Neutrophil (primary cell): ENCODE results near the gene PLCB3.
A peak's percentile ranks its signal among the peaks of the same experiment; 100 is the strongest.

Source experiments
- H3K27ac ChIP-seq: fragments of 200-600 bp; sonication (generic); 2 replicates; pipeline ENCODE4 v1.5.1; 2016; ENCODE audit warnings: mild to moderate bottlenecking, moderate library complexity
- H3K27me3 ChIP-seq: fragments of 200-600 bp; sonication (generic); 2 replicates; pipeline ENCODE4 v1.6.0; 2016; ENCODE audit warnings: mild to moderate bottlenecking
- H3K36me3 ChIP-seq: fragments of 200-600 bp; sonication (generic); 2 replicates; pipeline ENCODE4 v1.5.1; 2017
- H3K4me1 ChIP-seq, 2 experiments: fragments of 200-600 bp in 1 of 2; sonication (generic) in 1 of 2; 1 replicate in 1 of 2; 2 replicates in 1 of 2; pipeline versions ENCODE4 v1.5.1 to v1.6.1; 2013 to 2016; ENCODE audit warnings: low read depth in 1 of 2, low read length in 1 of 2, mild to moderate bottlenecking in 1 of 2, moderate library complexity in 1 of 2; ENCODE audit not compliant: control insufficient read depth in 1 of 2, insufficient read depth in 1 of 2
- H3K4me3 ChIP-seq, 2 experiments: fragments of 200-600 bp in 1 of 2; sonication (generic) in 1 of 2; 1 replicate in 1 of 2; 2 replicates in 1 of 2; pipeline ENCODE4 v1.5.1; 2013 to 2016; ENCODE audit warnings: low read depth in 1 of 2, low read length in 1 of 2, mild to moderate bottlenecking in 1 of 2, moderate library complexity in 1 of 2
- H3K9me3 ChIP-seq: fragments of 200-600 bp; sonication (generic); 2 replicates; pipeline ENCODE4 v1.5.1; 2016
- TF ChIP-seq, protein P1 (sequence below): fragments of 200-600 bp; sonication (generic); IDR thresholded peaks from 2 replicates; pipeline ENCODE4 v1.5.1; 2016; ENCODE audit warnings: antibody characterized with exemption

Gene PLCB3

DNA sequence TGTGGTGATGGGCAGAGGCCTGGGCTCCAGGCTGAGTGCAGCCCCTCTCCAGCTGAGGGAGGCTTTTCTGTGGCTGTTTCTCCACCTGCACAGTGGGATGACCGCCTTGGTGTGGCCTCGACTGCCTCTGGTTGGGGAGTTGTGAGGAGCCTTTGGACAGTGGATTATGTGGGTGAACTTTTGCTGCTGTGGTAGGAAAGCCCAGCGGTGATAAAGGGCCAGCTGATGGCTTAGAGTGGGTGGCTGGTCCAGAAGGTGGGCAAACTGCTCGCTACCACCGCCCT lies 52.6 kb downstream of the PLCB3 start:
- Histone ChIP-seq H3K36me3 (peaks cover 13% of the 10 kb centered on the region), H3K9me3 (no peaks in the 10 kb centered on the region), H3K4me3 (peak overlapping the region; percentile 72 to 77), H3K27ac (peak overlapping the region; percentile 99), H3K27me3 (peaks cover 38% of the 10 kb centered on the region), H3K4me1 (peaks cover 46 to 57% of the 10 kb centered on the region in 2 experiments)
- TF ChIP-seq, protein P1, sequence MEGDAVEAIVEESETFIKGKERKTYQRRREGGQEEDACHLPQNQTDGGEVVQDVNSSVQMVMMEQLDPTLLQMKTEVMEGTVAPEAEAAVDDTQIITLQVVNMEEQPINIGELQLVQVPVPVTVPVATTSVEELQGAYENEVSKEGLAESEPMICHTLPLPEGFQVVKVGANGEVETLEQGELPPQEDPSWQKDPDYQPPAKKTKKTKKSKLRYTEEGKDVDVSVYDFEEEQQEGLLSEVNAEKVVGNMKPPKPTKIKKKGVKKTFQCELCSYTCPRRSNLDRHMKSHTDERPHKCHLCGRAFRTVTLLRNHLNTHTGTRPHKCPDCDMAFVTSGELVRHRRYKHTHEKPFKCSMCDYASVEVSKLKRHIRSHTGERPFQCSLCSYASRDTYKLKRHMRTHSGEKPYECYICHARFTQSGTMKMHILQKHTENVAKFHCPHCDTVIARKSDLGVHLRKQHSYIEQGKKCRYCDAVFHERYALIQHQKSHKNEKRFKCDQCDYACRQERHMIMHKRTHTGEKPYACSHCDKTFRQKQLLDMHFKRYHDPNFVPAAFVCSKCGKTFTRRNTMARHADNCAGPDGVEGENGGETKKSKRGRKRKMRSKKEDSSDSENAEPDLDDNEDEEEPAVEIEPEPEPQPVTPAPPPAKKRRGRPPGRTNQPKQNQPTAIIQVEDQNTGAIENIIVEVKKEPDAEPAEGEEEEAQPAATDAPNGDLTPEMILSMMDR, result no peak

DNA sequence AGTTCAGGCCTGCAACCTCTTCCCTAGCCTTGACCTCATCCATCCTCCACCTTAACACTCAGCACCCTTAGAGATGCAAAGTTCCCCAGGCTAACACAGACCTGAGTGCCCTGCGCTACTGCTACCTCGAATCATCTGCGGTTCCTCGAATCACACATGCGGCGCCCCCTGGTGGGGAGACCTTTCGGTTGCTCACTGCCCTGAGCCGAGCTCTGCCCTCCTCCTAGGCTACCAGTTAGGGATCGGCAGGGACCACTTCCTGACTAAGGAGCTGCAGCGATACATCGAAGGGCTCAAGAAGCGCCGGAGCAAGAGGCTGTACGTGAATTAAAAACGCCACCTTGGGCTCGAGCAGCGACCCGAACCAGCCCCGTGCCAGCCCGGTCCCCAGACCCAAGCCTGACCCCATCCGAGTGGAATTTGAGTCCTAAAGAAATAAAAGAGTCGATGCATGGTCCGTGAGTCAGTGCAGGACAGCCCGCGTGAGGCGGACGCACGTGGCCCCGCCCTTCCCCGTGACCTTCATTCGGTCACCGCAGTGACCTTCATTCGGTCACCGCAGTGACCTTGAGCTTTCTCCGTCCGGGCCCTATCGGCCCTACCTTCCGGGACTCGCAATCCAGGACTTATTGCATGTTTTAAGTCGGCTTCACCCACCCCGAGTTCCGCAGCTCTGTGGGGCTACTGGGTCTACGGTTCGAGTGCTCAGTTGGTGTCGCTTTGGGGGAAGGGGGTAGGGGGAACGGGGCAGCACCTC lies 53.2 kb downstream of the PLCB3 start:
- Histone ChIP-seq H3K27ac (peak overlapping the region; percentile 99), H3K4me1 (peaks cover 45 to 52% of the 10 kb centered on the region in 2 experiments), H3K36me3 (peaks cover 13% of the 10 kb centered on the region), H3K9me3 (no peaks in the 10 kb centered on the region), H3K4me3 (peak overlapping the region; percentile 72 to 77), H3K27me3 (peaks cover 33% of the 10 kb centered on the region)
- TF ChIP-seq, protein P1, result peak; percentile 78

DNA sequence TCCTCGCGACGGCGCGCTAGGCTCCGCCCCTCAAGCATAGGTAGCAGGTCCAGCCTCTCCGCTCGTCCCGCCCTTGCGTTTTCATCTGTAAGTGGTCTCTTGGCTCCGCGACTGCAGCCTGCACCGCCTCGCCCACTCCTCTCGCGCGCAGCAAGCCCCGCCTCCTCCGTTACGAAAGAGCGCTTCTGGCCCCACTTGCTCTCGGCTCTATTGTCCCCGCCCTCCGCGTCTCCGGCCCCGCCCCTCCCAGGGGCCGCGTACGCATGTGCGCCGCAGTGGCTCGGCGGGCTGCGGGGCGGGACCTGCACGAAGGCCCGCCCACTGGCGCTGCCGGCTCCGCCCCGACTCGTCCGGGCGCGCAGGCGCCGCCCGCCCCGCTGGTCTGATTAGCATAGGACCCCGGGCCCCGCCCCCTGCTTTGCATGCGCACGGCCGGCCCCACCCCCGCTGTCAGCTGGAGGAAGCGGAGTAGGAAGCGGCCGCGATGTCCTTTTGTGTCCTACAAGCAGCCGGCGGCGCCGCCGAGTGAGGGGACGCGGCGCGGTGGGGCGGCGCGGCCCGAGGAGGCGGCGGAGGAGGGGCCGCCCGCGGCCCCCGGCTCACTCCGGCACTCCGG lies 53.9 kb downstream of the PLCB3 start, which contains the start of gene ESRRA:
Gene ESRRA, plus strand, starts transcription at position 450 of the 616 bp plus-strand sequence. CDS start 1,656 bp downstream, outside the sequence.
- Histone ChIP-seq H3K9me3 (no peaks in the 10 kb centered on the region), H3K27me3 (peaks cover 26% of the 10 kb centered on the region), H3K36me3 (peaks cover 13% of the 10 kb centered on the region), H3K4me3 (peak within 1 kb of the TSS; percentile 77 to 91), H3K27ac (peak within 1 kb of the TSS; percentile 99), H3K4me1 (peaks cover 38 to 45% of the 10 kb centered on the region in 2 experiments)
- TF ChIP-seq, protein P1, result peak; percentile 39

DNA sequence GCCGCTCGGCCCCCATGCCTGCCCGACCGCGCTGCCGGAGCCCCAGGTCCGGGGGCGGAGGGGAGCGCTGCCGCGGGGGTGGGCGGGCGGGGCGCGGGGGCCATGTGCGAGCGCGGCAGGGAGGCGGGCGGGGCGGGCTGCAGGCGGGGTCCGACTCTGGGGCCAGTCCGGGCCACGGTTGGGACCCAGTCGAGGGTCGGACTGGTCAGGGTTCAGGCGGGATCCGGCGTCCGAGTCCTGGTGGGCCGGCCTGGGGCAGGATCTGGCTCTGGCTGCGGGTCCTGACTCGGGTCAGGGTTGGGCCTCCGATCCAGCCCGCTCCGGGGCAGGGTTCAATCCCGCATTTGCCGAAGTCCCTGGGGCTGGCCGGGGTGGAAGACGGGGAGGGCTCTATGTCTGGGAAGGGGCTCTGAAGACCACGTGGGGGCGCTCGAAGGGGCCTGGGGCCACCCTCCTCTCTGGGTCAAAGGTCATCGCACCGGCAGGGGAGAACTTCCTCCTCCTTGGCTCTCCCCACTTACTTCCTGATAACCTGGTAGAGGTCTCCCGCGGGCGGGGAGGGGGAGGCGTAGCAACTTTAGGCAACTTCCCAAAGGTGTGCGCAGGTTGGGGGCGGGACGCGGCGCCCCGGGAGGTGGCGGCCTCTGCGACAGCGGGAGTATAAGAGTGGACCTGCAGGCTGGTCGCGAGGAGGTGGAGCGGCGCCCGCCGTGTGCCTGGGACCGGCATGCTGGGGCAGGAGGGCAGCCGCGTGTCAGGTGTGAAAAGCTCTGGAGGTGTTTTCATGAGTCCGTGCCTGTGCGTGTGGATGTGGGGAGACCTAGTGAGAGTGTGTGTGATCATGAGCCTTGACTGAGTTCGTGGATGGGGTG lies 54.6 kb downstream of the PLCB3 start:
- Histone ChIP-seq H3K27me3 (peaks cover 19% of the 10 kb centered on the region), H3K4me1 (peaks cover 30 to 38% of the 10 kb centered on the region in 2 experiments), H3K9me3 (no peaks in the 10 kb centered on the region), H3K4me3 (peak overlapping the region; percentile 75 to 91), H3K27ac (peak overlapping the region; percentile 99), H3K36me3 (peaks cover 17% of the 10 kb centered on the region)
- TF ChIP-seq, protein P1, result peak; percentile 46

DNA sequence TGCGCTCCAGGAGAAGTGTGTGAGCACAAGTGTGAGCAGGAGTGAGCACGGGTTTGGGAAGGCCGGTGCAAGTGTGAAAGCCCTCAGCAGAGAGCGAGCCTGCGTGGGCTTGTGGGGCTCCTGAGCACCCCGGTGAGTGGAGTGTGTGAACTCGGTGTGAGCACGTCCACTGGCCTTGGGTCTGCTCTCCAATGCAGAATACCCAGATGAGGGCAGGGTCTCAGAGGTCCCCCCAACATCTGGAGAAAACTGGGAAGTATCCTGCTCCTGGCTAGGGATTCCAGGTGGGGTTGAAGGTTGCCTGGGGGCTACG lies 55.2 kb downstream of the PLCB3 start:
- H3K9me3 ChIP-seq, result no peaks in the 10 kb centered on the region
- H3K4me3 ChIP-seq, result peak overlapping the region; percentile 75 to 91
- peaks cover 15% of the 10 kb centered on the region for H3K27me3 ChIP-seq
- TF ChIP-seq, protein P1, result no peak
- H3K27ac ChIP-seq, result peak overlapping the region; percentile 99
- peaks cover 27 to 33% of the 10 kb centered on the region in 2 experiments for H3K4me1 ChIP-seq
- peaks cover 19% of the 10 kb centered on the region for H3K36me3 ChIP-seq
